Prostate gland (tissue), 2 donors: ENCODE results near the gene EOMES.

Experiments
- CTCF ChIP-seq, 4 experiments: fragments of 200-600 bp in 2 of 4; fragments of 450-650 bp in 2 of 4; sonication (generic) in 2 of 4; IDR thresholded peaks; 1 replicate in 3 of 4; 2 replicates in 1 of 4; pipeline ENCODE4 v1.5.1; 2016 to 2019; ENCODE audit warnings: antibody characterized with exemption in 4 of 4, mild to moderate bottlenecking in 2 of 4, moderate library complexity in 2 of 4
- POLR2A ChIP-seq: fragments of 450-650 bp; IDR thresholded peaks from one replicate; pipeline ENCODE4 v1.6.1; 2016; ENCODE audit warnings: antibody characterized with exemption, mild to moderate bottlenecking
- POLR2AphosphoS5 ChIP-seq: sonication (generic); formaldehyde crosslinking; IDR thresholded peaks from one replicate; pipeline ENCODE4 v1.6.1; 2017; ENCODE audit warnings: antibody characterized with exemption

GRCh38 chr3:27714692-27715453 is 7.2 kb downstream of the EOMES start:
- no peak for TF ChIP-seq CTCF (IDR thresholded peaks at IDR 0.05)
- TF ChIP-seq POLR2A = no peak
- TF ChIP-seq POLR2AphosphoS5 = no peak
